T-helper 1 cell treated with Interleukin-12 subunit alpha and Interleukin-12 subunit beta and Interleukin-4 antibody, amounts not matched to agents 30 ng/mL and 1 ng/mL, for 36 hours (primary cell): ENCODE measurements around the gene GLYAT. TPM values are rescaled to one million over a fixed set of nuclear protein-coding genes. Genes with fewer than 3 reads are reported as not detected.

Experiments used
- intact Hi-C: fragments of 100-400 bp; cut with micrococcal nuclease; formaldehyde crosslinking; loops from one replicate; pipeline ENCODE4 v1.15.1; 2024
- total RNA-seq: library from RNA; stranded (reverse); gene quantifications from 2 replicates; pipeline ENCODE4 v1.2.3, GENCODE V29; 2022

Gene GLYAT, protein sequence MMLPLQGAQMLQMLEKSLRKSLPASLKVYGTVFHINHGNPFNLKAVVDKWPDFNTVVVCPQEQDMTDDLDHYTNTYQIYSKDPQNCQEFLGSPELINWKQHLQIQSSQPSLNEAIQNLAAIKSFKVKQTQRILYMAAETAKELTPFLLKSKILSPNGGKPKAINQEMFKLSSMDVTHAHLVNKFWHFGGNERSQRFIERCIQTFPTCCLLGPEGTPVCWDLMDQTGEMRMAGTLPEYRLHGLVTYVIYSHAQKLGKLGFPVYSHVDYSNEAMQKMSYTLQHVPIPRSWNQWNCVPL
- not detected in 2 replicates for total RNA-seq

DNA sequence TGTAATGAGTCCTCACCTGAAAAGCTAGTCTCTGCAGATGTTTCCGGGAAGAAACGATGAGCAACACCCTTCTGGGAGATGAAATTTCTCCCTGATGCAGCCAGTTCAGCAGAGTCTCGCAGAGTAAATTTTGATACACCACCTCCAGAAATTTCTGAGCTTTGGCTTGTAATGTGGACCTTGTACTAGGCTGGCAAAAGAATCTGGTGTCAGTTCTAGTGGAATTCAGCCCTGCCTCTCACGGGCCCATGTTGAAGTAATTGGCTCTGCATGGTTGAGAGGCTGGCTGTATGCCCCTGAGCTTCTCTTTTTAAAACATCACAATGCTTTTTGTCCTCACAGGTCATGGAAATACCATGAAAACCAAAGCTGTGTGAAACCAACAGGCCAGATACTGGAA is at the start of gene GLYAT:
GLYAT (minus strand) TSS at position 125 of the 400 bp plus-strand sequence. CDS start 7,447 bp downstream, outside the sequence.
- intact Hi-C loops = no loop called here

DNA sequence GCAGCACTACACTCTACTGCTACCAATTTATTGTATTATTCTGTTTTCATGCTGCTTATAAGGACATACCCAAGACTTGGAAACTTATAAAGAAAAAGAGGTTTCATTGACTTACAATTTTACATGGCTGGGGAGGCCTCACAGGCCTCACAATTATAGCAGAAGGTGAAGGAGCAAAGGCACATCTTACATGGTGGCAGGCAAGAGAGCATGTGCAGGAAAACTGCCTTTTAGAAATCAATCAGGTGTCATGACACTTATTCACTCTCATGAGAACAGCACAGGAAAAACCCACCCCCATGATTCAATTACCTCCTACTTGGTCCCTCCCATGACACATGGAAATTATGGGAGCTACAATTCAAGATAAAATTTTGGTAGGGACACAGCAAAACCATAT is 49.6 kb upstream of the GLYAT start:
- intact Hi-C loops = no loop called here

DNA sequence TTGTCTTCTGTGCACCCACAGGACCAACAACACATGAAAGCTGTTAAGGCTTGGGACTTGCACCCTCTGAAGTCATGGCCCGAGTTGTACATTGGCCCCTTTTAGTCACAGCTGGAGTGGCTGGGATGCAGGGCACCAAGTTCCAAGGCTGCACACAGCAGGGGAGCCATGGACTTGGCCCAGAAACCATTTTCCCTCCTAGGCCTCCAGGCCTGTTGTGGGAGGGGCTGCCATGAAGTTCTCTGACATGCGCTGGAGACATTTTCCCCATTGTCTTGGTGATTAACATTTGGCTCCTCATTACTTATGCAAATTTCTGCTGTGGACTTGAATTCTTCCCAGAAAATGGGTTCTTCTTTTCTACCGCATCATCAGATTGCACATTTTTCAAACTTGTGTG is 48.8 kb upstream of the GLYAT start:
- intact Hi-C loops = no loop called here

DNA sequence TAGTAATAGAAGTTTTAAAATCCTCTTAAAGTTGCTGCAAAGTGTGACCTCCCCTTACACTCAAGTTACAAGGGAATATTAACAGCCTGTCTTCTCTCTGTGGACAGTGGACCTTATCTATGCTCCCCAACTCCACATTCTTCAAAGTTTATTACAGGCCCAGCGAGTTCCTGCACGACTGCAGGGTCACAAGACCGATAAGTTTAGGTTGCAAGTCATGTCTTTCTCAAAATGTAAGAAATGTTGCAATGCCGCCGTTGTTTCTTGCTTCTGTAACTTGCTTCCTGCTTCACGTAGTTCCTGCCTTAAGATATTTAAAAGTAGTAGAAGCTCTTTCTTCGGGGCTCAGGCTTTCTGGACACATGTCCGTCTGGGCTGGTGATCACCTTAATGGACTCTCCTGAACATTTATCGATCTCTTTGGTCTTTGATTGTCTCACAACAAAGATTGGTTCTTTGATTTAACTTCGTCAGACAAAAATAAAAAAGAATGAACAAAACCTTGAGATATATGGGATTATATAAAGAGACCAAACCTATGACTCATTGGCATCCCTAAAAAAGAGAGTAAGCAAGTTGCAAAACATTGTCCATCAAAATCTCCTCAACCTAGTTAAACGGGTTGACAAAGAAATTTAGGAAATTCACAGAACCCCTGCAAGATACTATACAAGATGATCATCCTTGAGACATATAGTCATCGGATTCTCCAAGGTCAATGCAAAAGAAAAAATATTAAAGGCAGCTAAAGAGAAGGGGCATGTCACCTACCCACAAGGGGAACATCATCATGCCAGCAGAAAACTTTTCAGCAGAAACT is 45.4 kb upstream of the GLYAT start:
- intact Hi-C loops = no loop called here

DNA sequence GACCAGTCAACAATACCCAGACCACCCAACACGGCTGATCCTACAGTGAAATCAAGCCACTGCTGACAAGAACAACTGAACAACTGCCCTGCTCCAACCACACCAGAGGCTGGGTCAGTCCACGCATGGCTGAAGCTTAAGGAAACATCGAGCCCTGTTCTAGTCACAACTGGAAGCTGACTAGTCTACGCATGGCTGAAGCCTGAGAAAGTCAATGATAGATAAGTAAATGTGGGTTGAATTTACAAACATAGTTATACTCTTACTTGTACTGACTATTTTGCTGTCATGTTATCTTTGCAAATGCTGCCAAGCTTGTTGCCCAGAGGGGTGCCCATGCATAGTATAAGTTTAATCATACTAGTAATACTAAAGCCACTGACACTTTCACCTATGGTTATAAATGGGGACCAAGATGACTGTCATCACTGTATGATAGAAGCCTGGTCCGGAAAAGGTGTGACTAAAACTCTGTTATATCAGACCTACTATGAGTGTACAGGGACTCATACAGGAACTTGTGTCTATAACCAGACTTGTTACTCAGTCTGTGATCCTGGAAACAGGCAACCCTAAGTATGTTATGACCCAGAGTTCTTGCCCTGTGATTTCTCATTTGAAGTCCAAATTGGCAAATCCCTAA is 43.4 kb upstream of the GLYAT start:
- intact Hi-C loops = no loop called here

DNA sequence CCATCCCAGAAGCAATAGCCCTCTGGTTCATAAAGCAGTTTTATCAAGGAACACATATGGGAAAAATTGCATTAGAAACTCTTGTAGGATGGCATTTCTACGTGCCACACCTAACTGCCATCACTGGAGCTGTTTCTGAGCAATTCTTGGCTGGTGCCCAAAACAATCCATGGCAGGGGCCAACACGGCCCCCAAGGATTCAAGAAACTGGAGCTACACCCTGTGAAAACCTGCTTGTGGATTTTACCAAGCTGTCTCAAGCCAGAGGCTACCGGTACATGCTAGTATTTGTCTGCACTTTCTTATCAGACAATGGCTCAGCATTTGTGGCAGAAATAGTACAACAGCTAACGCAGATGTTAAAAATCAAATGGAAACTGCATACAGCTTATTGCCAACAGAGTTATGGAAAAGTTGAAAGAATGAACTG is 42.4 kb upstream of the GLYAT start:
- intact Hi-C loops = no loop called here

DNA sequence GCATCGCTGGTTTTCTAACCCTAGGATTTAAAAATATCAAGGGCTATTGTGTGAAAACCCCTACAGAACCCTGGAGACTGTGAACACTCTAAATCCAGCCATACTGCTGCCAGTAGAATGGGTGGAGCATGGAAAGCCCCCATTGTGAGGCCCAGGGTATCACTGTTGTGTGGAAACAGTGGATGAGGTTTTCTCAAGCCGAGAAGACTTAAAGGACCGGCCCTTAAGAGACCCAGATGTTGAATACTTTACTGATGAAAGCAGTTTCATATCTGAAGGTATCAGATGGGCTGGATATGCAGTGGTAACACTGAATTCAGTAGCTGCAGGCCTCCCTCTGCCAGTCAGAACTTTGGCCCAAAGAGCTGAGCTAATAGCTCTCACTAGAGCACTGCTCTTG is 41.6 kb upstream of the GLYAT start:
- intact Hi-C loops = no loop called here

DNA sequence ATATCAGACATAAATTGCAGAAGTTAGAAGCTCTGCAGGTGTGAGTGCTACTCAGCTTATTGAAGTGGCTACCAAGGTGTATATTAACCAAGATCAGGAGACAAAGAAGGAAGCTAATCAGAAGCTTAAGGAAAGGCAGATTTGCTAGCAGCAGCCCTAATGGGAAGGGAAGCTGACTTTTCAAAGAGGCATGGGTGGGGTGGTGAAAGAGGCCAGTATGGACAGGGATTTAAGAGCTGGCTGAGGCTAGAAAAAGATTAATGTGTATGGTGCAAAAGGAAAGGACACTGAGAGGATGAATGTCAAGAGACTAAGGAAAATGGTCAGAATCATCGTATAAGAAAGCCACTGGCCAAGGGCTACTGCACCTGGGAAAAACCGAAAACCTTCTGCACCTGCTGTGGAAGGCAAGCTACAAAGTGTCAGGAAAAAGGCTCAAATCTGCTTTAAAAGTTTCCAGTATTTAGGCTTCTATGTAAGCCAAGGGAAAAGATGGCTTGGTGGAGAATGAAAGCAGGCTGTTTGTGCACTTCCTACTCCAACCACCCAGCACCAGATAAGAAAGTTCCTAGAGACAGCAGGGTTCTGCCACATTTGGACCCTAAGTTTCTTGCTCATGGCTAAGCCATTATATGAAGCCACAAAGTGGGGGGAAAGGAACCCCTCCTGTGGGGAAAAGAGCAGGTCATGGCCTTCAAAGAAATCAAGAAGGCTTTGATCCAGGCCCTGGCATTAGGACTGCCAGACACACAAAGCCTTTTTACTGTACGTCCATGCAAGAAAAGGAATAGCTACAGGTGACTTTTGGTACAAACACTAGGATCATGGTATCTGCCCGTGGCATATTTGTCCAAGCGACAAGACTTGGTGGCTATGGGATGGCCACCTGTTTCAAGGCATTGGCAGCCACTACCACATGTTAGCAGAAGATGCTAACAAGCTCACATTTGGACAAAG is 40.9 kb upstream of the GLYAT start:
- intact Hi-C loops = no loop called here

DNA sequence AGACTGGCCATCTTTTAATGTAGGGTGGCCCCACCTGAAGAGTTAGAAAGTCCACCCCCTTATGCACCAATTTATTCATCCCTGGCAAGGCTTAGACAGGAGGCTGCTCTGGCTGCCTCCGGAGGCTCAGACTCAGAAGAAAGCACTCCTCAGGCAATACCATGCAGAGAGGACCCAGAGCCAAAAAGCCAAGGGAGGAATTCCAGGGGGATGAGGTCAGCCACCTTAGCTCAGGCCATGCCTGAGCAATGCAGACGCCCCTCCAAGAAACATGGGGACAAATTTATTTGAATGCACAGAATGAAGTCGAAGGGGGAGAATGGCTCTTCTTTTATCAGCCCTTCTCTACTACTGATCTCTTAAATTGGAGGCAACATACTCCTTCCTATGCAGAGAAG is 39.7 kb upstream of the GLYAT start:
- intact Hi-C loops = no loop called here

DNA sequence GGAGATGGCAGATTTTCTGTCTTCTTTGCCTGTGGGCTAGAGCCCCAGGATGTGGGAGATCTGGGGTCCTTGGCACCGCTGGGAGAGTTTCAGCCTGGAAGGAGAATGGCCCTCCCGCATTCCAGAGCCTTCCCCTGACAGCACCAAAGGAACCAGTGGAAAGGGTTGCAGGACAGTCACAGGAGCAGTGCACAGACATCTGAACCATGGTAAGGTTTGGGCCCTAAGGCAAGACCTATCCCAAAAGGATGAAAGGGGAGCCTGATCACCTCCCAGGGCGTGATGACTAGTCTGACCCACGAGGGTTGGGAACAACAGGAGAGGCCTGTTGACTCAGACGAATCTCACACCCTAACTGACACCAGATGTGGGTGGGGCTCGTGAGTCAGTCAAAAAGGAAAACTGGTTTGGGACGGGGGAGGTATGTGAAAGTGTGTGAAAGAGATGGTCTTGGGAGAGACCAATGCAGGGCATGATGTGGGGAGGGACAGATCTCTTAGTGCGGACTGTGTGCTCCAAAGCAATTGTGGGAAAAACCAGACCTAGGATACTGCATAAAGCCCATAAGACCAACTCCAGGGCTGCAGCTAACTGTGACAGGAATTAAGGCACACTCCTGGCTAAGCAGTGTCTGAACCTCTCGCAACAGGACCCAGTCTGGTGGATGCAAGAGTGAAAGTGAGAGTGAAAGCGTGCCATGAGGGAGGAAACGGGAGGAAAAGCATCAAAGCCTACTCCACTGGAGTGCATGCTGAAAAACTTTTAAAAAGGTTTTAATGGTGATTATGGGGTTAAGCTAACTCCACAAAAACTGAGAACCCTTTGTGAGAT is 39.1 kb upstream of the GLYAT start:
- intact Hi-C loops = no loop called here

DNA sequence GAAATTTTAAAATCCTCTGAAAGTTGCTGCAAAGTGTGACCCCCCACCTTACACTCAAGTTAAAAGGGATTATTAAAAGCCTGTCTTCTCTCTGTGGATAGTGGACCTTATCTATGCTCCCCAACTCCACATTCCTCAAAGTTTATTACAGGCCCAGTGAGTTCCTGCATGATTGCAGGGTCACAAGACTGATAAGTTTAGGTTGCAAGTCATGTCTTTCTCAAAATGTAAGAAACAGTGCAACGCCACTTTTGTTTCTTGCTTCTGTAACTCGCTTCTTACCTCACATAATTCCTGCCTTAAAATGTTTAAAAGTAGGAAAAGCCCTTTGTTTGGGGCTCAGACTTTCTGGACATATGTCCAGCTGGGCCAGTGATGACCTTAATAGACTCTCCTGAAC is 38.4 kb upstream of the GLYAT start:
- intact Hi-C loops = no loop called here

DNA sequence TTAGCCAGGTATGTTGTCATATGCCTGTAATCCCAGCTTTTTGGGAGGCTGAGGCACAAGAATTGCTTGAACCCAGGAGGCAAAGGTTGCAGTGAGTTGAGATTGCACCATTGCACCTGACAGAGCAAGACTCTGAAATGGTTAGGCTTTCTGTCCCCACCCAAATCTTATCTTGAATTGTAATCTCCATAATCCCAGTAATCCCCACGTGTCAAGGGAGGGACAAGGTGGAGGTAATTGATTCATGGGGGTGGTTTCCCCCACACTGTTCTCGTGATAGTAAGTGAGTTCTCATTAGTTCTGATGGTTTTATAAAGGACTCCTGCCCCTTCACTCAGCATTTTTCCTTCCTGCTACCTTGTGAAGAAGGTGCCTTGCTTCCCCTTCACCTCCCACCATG is 37.6 kb upstream of the GLYAT start:
- intact Hi-C loops = no loop called here

DNA sequence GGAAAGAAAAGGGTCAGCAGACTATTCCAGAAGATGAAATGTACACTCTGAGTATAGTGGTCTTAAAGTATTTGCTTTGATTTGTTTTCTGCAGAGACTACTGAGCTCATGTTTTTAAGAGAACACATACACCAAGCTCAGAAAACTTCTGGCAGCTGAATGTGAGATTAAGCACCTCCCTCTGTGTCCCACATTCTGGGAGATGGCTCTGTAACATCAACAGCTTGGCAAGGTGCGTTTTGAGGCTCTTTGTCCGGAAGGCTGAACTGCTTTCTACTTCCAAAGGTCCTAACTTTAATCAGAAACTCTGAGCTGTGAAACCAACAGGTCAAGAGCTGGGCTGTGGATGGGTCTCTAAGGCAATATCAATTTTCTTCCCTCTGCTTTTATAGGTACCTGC is 36.4 kb upstream of the GLYAT start:
- intact Hi-C loops = no loop called here

DNA sequence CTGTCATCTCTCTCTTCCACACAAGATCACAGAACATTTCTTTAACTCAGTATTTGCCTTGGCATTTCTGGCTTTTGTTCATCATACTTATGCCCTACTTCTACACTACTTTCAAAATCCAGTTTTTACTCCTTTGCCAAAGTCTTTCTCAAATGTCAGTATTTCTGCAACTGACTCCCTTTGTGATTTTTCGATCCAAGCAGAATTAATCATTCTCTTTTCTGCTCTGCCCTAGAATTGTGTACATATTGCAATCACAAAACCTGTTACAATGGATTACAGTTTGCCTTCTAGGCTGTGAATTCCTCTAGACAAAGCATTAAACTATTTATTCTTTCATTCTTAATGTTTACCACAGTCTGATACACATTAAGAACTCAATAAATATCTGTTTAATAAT is 33.3 kb upstream of the GLYAT start:
- intact Hi-C loops = no loop called here

DNA sequence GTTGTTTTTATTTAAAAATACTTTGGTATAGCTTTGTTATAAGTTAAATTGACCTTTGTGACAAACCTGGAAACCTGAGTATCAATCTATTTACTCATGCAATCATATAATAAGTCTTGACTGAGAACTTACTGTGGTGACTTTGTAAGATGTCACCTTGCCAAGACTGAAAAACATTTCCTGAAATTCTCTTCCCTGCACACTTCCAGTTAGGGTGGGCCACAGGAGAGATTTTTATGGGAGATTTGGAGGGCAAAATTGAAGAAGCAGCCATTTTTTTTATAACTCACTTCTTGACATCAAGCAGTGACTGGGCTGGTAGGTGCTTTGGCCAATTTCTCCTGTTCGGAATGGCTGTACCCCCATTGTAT is 31.4 kb upstream of the GLYAT start:
- intact Hi-C loops = no loop called here

DNA sequence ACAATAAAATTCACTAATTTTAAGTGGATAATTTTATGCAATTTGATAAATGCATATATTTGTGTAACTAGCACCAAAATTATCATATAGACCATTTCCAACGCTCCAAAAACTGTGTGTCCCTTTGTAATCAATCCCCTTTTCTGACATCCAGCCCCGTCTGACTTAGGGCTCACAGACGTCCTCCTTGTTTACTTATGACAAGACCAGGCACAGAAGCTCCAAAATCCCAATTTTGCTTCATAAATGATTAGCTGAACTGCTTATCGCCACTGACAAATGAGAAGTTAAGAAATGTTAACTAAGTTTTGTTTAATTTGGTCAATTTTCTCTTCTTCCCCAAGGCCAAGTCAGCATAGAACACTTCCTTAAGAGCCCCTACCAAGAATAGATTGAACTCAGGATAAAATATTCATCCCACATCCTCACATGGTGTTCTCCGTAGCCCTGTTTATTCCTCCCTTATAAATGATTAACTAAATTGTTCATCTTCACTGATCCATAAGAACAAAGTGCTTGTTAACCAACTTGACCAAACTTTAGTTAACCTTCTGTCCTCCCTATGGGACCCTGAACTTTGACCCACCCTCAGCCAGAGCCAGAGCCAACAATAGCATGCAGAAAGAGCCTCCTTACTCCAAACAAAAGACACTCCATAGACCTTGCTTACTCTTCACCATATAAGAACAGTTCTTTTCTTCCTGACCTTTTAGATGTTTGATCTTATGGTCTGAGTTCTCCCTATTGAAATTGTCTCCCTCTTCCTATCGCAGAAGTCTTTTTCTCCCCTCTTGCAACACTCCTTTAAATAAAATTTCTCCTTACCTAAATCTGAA is 30.8 kb upstream of the GLYAT start:
- intact Hi-C loops = no loop called here

DNA sequence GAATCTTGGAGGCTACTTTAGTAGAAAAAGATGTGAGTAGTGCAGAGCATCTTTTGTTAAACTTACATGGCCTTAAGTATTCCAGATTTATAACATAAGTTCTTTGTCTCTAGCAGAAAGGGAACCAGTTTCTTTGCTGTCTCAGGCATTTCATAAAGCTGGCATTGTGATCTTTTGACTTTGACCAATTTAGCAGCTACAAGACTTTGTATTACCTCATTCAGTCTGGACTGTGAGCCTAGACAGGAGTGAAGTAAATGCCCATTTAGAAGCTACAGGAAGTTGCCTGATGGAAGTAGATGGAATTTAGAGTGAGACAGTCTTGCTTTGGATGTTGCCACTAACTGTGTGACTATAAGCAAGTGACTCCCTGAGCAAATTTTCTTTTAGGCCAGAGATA is 25.7 kb upstream of the GLYAT start:
- intact Hi-C loops = no loop called here

DNA sequence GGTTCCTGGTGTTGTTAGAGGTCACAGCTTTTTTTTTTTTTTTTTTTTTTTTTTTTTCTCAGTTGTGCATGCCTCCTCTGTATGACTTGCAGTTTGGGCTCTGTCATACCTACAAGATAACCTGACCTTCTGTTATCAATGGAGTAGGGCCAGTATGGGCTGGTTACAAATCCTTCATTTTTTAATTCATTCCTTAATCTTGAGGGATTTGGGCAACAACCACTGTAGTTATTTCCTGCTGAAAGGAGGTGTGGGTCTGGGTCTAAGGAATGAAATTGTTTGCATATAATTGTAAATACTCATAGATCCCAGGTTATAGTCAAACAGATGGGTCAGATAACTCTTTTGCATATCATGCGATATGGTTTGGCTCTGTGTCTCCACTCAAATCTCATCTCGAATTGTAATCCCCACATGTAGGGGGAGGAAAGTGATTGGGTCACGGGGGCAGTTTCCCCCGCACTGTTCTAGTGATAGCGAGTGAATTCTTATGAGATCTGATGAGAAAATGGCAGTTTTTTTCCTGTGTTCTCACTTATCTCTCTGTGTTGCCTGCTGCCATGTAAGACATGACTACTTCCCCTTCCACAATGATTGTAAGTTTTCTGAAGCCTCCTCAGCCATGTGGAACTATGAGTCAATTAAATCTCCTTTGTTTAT is 14.1 kb upstream of the GLYAT start:
- intact Hi-C loops = no loop called here
